Lung (tissue), 12 donors: ENCODE measurements around the gene MRGPRX4. TPM values are rescaled to one million over a fixed set of nuclear protein-coding genes. Genes with fewer than 3 reads are reported as not detected.
A peak's percentile ranks its signal among the peaks of the same experiment; 100 is the strongest.

ENCODE experiments used
- ATAC-seq: fragments of 200-7000 bp; cut with Tn5 transposase; one replicate; pipeline ENCODE4 v1.9.1; 2020; ENCODE audit warnings: moderate number of reproducible peaks; ENCODE audit not compliant: insufficient read depth, low FRiP score
- DNase-seq, 3 donors: peaks; one replicate each; pipeline ENCODE4 v3.0.0-alpha.2; 2013 to 2017
- H3K27ac ChIP-seq, 2 donors: one replicate each; pipeline ENCODE4 v1.5.1; 2013; ENCODE audit warnings: mild to moderate bottlenecking in 2 of 2, moderate library complexity in 2 of 2, control low read depth in 1 of 2, inconsistent platforms in 1 of 2, low read depth in 1 of 2, low read length in 1 of 2
- H3K27me3 ChIP-seq, 3 donors: one replicate each; pipeline ENCODE4 v1.5.1; 2013; ENCODE audit warnings: low read length in 2 of 3; ENCODE audit not compliant: control insufficient read depth in 3 of 3, insufficient read depth in 3 of 3
- H3K36me3 ChIP-seq, 4 donors: one replicate each; pipeline ENCODE4 v1.5.1; 2013; ENCODE audit warnings: low read length in 4 of 4, mild to moderate bottlenecking in 1 of 4, moderate library complexity in 1 of 4; ENCODE audit not compliant: control insufficient read depth in 4 of 4, insufficient read depth in 4 of 4
- H3K4me1 ChIP-seq, 5 donors: one replicate each; pipeline ENCODE4 v1.5.1; 2013; ENCODE audit warnings: low read length in 5 of 5, mild to moderate bottlenecking in 2 of 5, moderate library complexity in 1 of 5; ENCODE audit not compliant: control insufficient read depth in 5 of 5, insufficient read depth in 5 of 5
- H3K4me3 ChIP-seq: one replicate; pipeline ENCODE4 v1.5.1; 2013; ENCODE audit warnings: mild to moderate bottlenecking, control low read depth, moderate library complexity
- H3K9ac ChIP-seq, 2 donors: one replicate each; pipeline ENCODE4 v1.5.1; 2013; ENCODE audit warnings: low read length in 2 of 2, control low read depth in 1 of 2; ENCODE audit not compliant: insufficient read depth in 1 of 2
- H3K9me3 ChIP-seq, 4 donors: one replicate each; pipeline ENCODE4 v1.5.1; 2013; ENCODE audit warnings: low read length in 3 of 4, mild to moderate bottlenecking in 1 of 4, moderate library complexity in 1 of 4; ENCODE audit not compliant: control insufficient read depth in 4 of 4, insufficient read depth in 3 of 4
- WGBS, 2 donors: extraction: QIAGEN DNeasy Blood & Tissue Kit; methylation state at CpG; one replicate each; pipeline ENCODE4 v1.1.7; 2013; 5-methylcytosine and 5-hydroxymethylcytosine counted together
- polyA plus RNA-seq, 2 donors: library from polyadenylated mRNA; stranded (reverse); fragments of 200-250 nt; gene quantifications; one replicate each; pipeline ENCODE4 v1.2.1, GENCODE V29; 2013
- total RNA-seq, 2 donors: library from RNA; depleted of rRNA in 1 of 2; stranded (reverse); fragments of >200 nt in 1 of 2; gene quantifications; one replicate each; pipeline ENCODE4 v1.2.1, GENCODE V29; 2014 to 2021
- TF ChIP-seq, protein P1 (sequence below): IDR thresholded peaks from 2 replicates; pipeline ENCODE4 v1.5.1; 2012; ENCODE audit warnings: mild to moderate bottlenecking; ENCODE audit errors: control extremely low read depth, extremely low read depth
- donor health status: control.
- donor health status: control.
- donor health status: Bipolar disorder and iron deficiency.
- donor health status: healthy.
- donor health status: DM: yes; HTN: yes; CAD: no.

Gene MRGPRX4
- total and polyA plus RNA-seq, 4 donors, result not detected

DNA sequence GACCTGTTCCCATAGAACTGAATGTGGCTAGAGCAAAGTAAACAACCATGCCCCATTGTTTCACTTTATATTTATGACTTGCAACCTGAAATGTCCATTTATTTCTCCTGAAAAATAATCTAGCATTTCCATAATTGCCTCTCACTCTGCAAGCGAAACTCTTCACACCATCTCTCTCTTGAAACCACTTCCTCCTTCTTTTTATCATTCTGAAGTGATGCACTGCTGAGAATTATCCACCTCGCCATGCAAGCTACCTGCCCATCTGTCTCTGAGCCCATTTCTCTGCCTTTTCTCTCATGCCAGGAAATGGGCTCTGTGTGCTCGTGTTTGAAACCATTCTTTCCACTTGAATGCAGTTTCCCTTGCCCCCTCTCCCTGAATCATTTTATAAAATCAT is 26.8 kb upstream of the MRGPRX4 start:
- H3K36me3 ChIP-seq, result no peaks in the 10 kb centered on the region
- no peak overlapping the region for H3K27ac ChIP-seq
- TF ChIP-seq, protein P1, sequence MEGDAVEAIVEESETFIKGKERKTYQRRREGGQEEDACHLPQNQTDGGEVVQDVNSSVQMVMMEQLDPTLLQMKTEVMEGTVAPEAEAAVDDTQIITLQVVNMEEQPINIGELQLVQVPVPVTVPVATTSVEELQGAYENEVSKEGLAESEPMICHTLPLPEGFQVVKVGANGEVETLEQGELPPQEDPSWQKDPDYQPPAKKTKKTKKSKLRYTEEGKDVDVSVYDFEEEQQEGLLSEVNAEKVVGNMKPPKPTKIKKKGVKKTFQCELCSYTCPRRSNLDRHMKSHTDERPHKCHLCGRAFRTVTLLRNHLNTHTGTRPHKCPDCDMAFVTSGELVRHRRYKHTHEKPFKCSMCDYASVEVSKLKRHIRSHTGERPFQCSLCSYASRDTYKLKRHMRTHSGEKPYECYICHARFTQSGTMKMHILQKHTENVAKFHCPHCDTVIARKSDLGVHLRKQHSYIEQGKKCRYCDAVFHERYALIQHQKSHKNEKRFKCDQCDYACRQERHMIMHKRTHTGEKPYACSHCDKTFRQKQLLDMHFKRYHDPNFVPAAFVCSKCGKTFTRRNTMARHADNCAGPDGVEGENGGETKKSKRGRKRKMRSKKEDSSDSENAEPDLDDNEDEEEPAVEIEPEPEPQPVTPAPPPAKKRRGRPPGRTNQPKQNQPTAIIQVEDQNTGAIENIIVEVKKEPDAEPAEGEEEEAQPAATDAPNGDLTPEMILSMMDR, result no peak
- H3K4me1 ChIP-seq, result no peaks in the 10 kb centered on the region
- no peak for DNase-seq
- no peak overlapping the region for H3K4me3 ChIP-seq
- WGBS, 2 donors, result 51 to 62% methylated on average over 3 of the region's 3 CpGs
- peaks cover 0 to 3% (median 0%) of the 10 kb centered on the region in 4 donors for H3K9me3 ChIP-seq
- peaks cover 0 to 6% (median 0%) of the 10 kb centered on the region in 3 donors for H3K27me3 ChIP-seq
- H3K9ac ChIP-seq, result no peak overlapping the region
- no peak for ATAC-seq

DNA sequence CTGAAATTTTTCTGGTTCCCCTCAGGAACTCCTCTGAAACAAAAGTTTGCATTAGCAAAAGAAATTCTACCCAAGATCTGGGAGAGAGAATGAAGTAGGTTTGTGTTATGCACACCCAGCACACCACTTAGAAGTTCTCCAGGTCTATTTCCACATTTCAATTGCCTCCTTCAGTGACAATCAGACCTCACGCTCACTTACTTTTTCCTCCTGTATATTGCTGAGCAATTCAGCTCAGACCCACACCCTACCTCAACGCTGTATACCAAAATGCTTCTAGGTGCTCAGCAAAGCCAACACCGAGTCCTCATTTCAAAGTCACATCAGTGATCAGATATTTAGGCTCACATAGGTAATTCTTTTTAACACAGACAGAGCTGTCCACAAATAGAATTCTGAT is 21.1 kb upstream of the MRGPRX4 start:
- DNase-seq (no peak), ATAC-seq (no peak)
- no peak overlapping the region for H3K9ac ChIP-seq
- H3K4me3 ChIP-seq, result no peak overlapping the region
- peaks cover 0 to 6% (median 0%) of the 10 kb centered on the region in 3 donors for H3K27me3 ChIP-seq
- 72 to 81% methylated on average over 3 of the region's 3 CpGs for WGBS, 2 donors
- H3K27ac ChIP-seq, result no peak overlapping the region
- H3K9me3 ChIP-seq, result peaks cover 0 to 3% (median 0%) of the 10 kb centered on the region in 4 donors
- TF ChIP-seq, protein P1, result no peak
- H3K4me1 ChIP-seq, result no peaks in the 10 kb centered on the region
- H3K36me3 ChIP-seq, result no peaks in the 10 kb centered on the region

DNA sequence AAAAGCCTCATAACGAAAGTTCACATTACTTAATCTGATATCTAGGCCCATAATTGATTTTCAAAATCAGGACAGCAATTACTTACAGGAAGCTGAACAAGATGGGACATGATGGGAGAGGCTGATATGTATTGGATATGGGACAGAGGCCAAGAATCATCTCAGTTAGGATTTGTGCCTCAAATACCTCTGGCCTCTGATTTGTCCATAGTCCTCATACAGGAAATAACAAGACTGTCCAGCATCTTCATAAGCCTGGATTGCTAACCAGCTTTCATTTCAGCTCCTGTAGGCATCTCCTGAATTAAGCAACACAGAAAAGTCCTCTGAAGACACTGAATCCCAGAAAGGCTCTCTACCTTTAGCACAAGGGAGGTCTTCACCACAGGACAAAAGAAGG is 4.3 kb upstream of the MRGPRX4 start:
- Histone ChIP-seq H3K27ac (no peak overlapping the region), H3K4me1 (no peaks in the 10 kb centered on the region), H3K9ac (no peak overlapping the region), H3K27me3 (no peaks in the 10 kb centered on the region), H3K4me3 (no peak overlapping the region), H3K36me3 (no peaks in the 10 kb centered on the region), H3K9me3 (no peaks in the 10 kb centered on the region)
- TF ChIP-seq, protein P1, result no peak
- no peak for DNase-seq
- 53 to 76% methylated on average over 1 of the region's 1 CpG for WGBS, 2 donors
- ATAC-seq, result no peak

DNA sequence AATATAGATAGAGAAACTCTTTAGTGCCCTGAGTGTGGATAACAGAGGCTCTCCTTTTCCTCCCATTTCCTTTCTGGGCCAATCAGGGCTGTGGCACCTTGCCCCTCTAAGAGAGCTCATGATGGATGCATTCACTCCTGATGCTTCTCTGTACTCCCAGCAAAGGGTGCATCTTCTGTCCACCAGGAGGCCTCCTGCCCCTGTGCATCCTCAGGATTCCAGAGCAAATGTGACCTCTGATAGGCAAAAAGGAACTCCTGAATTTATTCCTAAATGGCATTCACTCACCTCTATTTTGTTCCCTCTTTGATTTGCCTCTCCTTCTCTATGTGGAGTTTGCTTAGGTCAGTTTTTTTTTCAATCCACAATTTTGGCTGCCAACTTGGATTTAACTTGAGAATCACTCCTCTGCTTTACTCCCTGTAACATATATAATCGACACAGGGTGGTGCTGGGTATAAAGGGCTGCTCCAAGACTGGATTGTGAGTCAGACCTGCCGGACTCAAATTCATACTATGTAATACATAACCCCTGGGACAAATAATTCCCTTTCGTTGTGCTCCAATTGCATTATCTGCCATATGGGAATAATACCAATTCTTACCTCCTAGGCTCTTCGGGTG is 1.1 kb upstream of the MRGPRX4 start:
- no peak overlapping the region for H3K27ac ChIP-seq
- WGBS, 2 donors, result 84 to 85% methylated on average over 4 of the region's 4 CpGs
- H3K4me3 ChIP-seq, result no peak overlapping the region
- H3K9me3 ChIP-seq, result no peaks in the 10 kb centered on the region
- no peaks in the 10 kb centered on the region for H3K27me3 ChIP-seq
- TF ChIP-seq, protein P1, result no peak
- ATAC-seq (no peak), DNase-seq (peak in 2 of 3 donors; percentile 6 to 27)
- H3K36me3 ChIP-seq, result no peaks in the 10 kb centered on the region
- H3K9ac ChIP-seq, result no peak overlapping the region
- no peaks in the 10 kb centered on the region for H3K4me1 ChIP-seq
